ENCODE results near the gene UBXN4. TPM values are rescaled to one million over a fixed set of nuclear protein-coding genes. Genes with fewer than 3 reads are reported as not detected.

UBXN4 gene
- total RNA-seq, 1 experiment from 2014 or later = 65.4 TPM

DNA sequence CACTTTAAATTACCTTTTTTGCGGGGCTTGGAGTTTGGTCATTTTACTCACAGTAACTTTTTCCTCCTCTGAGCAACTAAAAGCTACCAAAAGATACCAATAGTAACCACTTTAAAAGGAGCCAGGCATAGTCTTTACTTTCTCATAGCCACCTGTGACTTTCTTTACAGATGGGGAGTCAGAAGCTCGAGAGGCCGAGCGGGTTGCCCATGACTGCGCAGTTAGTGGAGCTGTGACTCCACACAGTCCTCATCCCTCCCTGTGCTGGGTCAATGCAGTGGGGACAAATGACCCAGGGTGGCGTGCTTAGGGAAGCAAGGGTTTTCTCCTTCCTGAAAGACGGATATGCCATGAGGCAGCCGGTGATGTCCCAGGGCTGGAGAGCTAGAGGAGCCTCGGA, 83.5 kb downstream of the UBXN4 start:
- no peak overlapping the region for H2BK5ac ChIP-seq (ENCODE audit: insufficient read length, low read length)
- no peak overlapping the region for H4K91ac ChIP-seq (ENCODE audit: insufficient read length, low read depth, low read length)
- H3K9me3 ChIP-seq (ENCODE audit: control insufficient read depth, low read depth, low read length) = no peaks in the 10 kb centered on the region
- H3K27ac ChIP-seq (ENCODE audit: insufficient read length, low read depth, low read length) = no peak overlapping the region
- H3K79me2 ChIP-seq (ENCODE audit: insufficient read depth, low read length) = no peaks in the 10 kb centered on the region
- no peaks in the 10 kb centered on the region for H3K4me1 ChIP-seq (ENCODE audit: insufficient read depth, low read length)
- Mint-ChIP-seq H3K27me3 (ENCODE audit: low read depth) (no peaks in the 10 kb centered on the region; the same call in 1 of the 2 replicates), H3K4me3 (no peak overlapping the region), H3K4me1 (no peaks in the 10 kb centered on the region), H3K36me3 (ENCODE audit: insufficient read depth in 1 of 3, low read depth in 3 of 3) (peaks cover 0 to 7% (median 4%) of the 10 kb centered on the region in 3 experiments; a peak in 4 of 7 replicates), H3K27ac (no peak overlapping the region), H3K9me3 (peaks cover 10% of the 10 kb centered on the region in 2 experiments; a peak in 4 of 5 replicates)
- DNase-seq = no peak
- no peak overlapping the region for H4K8ac ChIP-seq (replicated peaks; ENCODE audit: insufficient read length, low read depth, low read length)
- H3K56ac ChIP-seq (ENCODE audit: insufficient read length, low read depth, low read length) = no peak overlapping the region
- H3K27me3 ChIP-seq (ENCODE audit: insufficient read depth, low read length) = no peaks in the 10 kb centered on the region
- no peak overlapping the region for H2AK5ac ChIP-seq (ENCODE audit: insufficient read length, low read length)
- no peak overlapping the region for H3K18ac ChIP-seq (ENCODE audit: insufficient read length, low read depth, low read length)
- no peaks in the 10 kb centered on the region for H3K23me2 ChIP-seq (ENCODE audit: insufficient read length, low read depth, low read length, poor library complexity, severe bottlenecking)
- H2BK12ac ChIP-seq (ENCODE audit: insufficient read length, low read depth, low read length) = no peak overlapping the region
- no peak overlapping the region for H3K4ac ChIP-seq (ENCODE audit: low read depth, low read length)
- no peak overlapping the region for H3K4me2 ChIP-seq (ENCODE audit: insufficient read depth, insufficient read length, low read length)
- H3K9ac ChIP-seq (ENCODE audit: extremely low read depth, insufficient read length, low read length) = no peak overlapping the region
- H2AFZ ChIP-seq (ENCODE audit: low read length) = no peak overlapping the region
- H3K14ac ChIP-seq (ENCODE audit: insufficient read depth, low read length) = no peak overlapping the region
- no peak overlapping the region for H2BK120ac ChIP-seq (ENCODE audit: low read depth, low read length, poor library complexity, severe bottlenecking)
- no peak overlapping the region for H3T11ph ChIP-seq (ENCODE audit: low read length)
- TF ChIP-seq, protein P1, sequence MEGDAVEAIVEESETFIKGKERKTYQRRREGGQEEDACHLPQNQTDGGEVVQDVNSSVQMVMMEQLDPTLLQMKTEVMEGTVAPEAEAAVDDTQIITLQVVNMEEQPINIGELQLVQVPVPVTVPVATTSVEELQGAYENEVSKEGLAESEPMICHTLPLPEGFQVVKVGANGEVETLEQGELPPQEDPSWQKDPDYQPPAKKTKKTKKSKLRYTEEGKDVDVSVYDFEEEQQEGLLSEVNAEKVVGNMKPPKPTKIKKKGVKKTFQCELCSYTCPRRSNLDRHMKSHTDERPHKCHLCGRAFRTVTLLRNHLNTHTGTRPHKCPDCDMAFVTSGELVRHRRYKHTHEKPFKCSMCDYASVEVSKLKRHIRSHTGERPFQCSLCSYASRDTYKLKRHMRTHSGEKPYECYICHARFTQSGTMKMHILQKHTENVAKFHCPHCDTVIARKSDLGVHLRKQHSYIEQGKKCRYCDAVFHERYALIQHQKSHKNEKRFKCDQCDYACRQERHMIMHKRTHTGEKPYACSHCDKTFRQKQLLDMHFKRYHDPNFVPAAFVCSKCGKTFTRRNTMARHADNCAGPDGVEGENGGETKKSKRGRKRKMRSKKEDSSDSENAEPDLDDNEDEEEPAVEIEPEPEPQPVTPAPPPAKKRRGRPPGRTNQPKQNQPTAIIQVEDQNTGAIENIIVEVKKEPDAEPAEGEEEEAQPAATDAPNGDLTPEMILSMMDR (conservative IDR thresholded peaks at IDR 0.05) = no peak
- no peak overlapping the region for H2BK20ac ChIP-seq (ENCODE audit: low read depth, low read length, poor library complexity, severe bottlenecking)
- no peak overlapping the region for H3K23ac ChIP-seq (ENCODE audit: insufficient read length, low read depth, low read length)
- WGBS (ENCODE audit: extremely low coverage, insufficient read length, low lambda C conversion rate) = no CpG with 5 or more reads among the region's 9 CpGs
- H3K79me1 ChIP-seq (ENCODE audit: insufficient read depth, low read depth, low read length, poor library complexity, severe bottlenecking) = no peaks in the 10 kb centered on the region
- no peaks in the 10 kb centered on the region for H4K20me1 ChIP-seq (ENCODE audit: control insufficient read depth, insufficient read depth, insufficient read length)
- H2BK15ac ChIP-seq (ENCODE audit: low read depth, low read length) = no peak overlapping the region
- no peak overlapping the region for H4K5ac ChIP-seq (ENCODE audit: insufficient read length, low read depth, low read length)

Measured in H9 (cell line).